ENCODE measurements around the gene RBP4.

RBP4 gene

DNA sequence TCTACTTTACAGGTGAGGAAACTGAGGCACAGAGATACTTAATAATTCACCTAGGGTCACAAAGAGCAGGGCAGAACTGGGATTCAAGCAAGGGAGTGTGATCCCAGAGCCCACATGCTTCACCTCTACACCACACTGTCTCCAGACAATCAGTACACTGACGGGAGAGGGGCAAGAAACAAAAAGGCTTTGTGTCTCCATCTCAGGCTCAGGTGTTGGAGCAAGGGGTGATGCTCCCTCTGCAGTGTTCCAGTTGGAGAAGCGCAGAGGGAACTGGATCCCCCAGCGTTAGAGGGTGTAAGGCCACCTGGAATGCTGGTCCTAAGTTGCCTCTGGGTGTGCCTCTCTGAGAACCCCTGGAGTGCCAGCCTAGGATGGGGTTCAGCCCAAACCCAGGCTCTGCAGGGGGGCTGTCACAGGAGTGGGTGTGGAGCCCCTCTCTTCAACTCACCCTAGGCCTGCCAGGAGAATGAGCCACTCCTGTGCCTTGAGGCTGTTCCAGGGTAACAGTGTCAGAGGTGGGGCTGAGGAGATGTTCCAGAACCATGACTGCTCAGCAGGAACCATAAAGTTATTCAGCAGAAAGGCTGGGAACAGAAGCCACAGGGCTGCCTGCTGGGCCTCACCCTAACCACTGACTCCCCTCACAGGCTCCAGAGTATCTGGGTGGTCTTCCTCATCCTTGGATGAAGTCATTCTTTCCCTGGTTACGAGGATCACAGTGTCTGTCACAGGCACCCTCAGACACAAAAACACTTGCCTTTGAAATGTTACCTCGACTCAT lies 5.5 kb downstream of the RBP4 start:
- no peak for DNase-seq

GRCh38 chr10:93594518-93594917 lies 6.5 kb downstream of the RBP4 start:
- no peak for DNase-seq

DNA sequence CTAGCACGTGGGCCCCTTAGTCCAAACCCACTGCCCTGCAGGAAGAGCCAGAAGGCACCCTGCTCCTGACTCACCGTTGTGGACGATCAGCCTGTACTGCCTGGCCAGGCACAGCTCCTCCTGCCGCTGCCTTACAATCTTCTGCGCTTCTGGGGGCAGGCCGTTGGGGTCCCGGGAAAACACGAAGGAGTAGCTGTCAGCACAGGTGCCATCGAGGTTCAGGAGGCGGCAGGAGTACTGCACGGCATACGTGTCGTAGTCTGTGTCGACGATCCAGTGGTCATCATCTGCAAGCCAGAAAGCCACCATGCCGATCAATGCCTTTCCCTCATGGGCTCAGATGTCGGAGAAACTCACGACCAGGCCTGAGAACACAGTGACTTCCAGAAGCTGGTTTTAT lies 7.3 kb downstream of the RBP4 start:
- DNase-seq = no peak

GRCh38 chr10:93593254-93593653 lies 7.8 kb downstream of the RBP4 start:
- DNase-seq = no peak

DNA sequence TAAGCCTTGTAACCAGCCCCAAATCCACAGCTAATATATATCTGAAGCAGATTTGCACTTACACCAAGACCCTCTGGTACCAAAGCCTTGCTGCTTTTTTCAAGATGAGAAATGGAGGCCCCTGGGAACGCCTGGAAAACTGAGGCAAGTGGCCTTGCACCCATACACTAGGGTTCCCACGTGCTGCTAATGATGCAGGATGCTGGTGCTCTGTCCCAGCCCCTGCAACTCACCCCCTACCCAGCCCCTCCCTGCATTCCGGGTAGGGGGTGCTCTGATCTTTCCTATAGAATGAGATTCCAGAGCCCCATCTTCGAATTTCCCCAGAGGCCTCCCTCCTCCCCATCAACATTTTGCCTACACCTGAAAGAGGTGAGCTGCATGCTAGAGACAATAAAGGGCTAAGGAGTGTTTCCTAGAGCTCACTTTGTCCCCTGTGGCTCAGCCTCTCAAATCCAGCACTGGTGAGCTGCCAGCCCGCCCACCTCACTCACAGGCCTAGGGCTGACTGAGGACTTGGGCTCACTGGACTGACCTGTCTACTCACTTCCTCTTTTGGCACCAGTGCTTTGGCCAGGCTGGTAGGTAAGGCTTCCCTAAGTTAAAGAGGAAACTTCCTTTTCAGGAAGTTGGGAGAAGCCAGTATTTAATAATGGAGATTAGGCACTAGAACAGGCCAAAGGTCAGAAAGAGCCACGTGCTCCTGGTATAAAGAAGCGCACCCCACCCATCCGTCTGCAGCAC lies 9.8 kb downstream of the RBP4 start:
- DNase-seq = no peak

GRCh38 chr10:93590638-93591037 lies 10.4 kb downstream of the RBP4 start:
- no peak for DNase-seq

GRCh38 chr10:93589648-93590562 lies 11.1 kb downstream of the RBP4 start:
- DNase-seq = no peak

DNA sequence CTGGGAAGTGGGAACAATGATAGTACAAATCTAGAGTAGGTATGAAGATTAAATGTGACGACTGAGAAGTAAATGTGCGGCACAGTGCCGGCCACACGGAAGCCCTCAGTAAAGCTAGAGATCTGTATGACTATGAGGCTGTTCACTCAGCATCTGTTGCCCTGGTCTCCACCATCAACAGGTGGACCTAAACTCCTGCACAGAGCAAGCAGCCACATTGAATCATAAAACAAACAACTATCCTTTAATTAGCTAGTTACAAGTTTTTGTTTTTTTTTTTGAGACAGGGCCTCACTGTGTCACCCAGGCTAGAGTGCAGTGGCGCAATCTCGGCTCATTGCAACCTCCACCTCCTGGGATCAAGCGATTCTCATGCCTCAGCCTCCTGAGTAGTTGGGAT lies 16.6 kb downstream of the RBP4 start:
- no peak for DNase-seq

DNA sequence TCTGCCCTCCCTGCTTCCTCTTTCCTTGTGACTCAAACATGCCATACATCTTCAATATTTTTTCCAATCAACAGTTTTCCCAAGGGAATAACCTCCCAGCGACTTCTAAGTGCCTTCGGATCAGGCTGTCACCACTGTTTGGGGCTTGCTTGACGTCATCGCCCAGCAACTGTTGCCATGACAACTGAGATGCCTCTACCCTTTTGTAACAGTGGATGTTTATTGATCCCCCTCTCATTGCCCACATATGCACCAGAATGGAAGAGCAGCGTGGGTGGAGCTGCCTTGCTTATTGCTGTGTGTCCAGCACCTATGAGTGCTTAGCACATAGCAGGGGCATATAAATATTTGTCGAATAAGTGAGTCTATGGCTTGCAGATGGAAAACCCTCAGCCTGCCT lies 20.2 kb downstream of the RBP4 start:
- DNase-seq = no peak

- no peak for DNase-seq
Measured at GRCh38 chr10:93579985-93580711, 20.9 kb downstream of the RBP4 start.

DNA sequence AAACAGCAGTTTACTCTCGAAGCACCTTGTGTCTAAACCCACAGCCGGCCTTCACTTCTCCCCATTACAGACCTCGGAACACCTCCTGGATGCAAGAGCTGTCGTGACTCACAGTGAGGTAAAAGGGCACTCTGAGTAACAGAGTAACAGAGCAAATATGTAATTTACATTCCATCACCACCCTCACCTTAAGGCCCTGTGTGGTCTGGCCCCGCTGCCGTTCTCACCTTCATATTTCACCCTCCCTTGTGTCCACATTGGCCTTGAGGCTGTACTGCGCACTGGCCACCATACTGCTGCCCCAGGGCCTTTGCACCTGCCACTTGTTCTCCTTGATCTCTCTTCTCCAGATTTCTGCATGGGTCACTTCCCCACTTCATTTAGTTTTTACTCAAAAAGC lies 21.9 kb downstream of the RBP4 start:
- no peak for DNase-seq

DNA sequence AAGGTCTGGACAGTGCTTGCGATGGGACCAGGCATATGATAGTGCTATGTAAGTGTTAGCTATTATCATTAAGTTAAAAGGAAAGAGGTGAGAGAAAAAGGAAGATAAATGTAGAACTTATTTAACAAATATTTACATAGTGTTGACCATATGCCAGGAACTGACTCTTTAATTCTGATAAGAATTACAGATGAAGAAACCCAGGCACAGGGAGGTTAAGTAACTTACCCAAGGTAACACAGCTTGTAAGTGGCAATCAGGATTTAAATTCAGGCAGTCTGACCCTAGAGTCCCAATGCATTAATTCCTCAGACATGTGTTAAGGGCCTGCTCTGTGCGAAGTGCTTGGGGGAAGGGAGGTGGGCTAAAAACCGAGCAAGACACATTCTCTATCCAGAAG lies 23.5 kb downstream of the RBP4 start:
- no peak for DNase-seq

GRCh38 chr10:93576888-93577287 lies 24.1 kb downstream of the RBP4 start:
- no peak for DNase-seq

DNA sequence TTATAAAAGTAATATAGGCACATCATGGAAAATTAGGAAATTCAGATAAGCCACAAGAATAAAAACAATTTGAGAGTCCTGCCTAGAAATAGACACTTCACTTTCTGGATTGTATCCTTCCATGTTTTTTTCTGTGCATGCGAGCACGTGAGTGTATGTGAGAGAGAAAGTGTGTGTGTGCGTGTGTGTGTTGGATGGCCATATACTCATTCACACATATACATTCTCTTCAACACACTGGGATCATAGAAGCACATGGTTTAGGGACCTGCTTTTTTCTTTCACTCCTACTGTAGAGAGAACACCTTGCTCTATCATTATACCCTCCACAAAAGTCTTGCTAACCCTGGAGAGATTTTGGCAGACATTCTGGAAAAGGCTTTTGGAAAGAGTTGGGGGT lies 27.1 kb downstream of the RBP4 start:
- no peak for DNase-seq

DNA sequence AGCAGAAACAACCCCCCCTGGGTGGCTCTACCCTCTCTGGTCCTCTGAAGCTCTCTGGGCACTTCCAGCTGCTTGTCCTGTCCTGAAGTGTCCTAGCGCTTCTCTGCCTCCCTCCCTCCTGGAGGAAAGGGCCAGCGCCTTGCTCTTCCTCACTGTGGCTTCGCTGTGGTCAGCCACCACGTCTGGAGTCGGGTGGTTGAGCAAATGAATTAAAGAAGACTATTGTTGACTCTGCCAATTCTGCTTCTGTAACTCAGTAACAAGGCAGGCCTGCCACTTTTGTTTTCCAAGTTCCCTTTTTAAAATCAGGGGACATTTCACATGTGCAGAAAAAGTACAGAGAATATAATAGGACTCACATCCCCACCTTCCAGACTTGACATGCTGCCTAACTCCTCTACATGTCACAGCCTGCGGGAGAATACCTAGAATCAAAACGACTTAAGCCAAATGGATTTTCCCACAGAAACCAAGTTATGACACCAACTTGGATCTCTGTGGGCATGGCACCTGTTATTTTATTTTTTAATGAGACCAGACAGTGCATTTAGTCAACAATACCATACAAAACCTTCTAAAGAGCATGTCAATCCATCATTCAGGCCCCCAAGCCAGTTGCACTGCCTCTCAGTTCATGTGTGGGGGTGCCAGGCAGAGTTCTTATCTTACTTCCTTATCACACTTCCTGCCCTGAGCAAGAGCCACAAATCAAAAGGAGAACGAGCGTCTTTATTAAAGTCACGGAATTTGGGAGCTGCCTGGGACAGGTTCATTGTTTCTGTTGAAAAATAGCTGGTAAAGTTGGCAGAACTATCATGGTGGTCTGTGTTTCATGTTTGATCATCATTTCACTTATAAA lies 27.8 kb downstream of the RBP4 start:
- DNase-seq = no peak

GRCh38 chr10:93572606-93573005 lies 28.4 kb downstream of the RBP4 start:
- no peak for DNase-seq

- DNase-seq = no peak
Measured at GRCh38 chr10:93570383-93570782, 30.7 kb downstream of the RBP4 start.

- no peak for DNase-seq
Measured at GRCh38 chr10:93568105-93568390, 33.0 kb downstream of the RBP4 start.

GRCh38 chr10:93567277-93568104 lies 33.5 kb downstream of the RBP4 start:
- DNase-seq = no peak

DNA sequence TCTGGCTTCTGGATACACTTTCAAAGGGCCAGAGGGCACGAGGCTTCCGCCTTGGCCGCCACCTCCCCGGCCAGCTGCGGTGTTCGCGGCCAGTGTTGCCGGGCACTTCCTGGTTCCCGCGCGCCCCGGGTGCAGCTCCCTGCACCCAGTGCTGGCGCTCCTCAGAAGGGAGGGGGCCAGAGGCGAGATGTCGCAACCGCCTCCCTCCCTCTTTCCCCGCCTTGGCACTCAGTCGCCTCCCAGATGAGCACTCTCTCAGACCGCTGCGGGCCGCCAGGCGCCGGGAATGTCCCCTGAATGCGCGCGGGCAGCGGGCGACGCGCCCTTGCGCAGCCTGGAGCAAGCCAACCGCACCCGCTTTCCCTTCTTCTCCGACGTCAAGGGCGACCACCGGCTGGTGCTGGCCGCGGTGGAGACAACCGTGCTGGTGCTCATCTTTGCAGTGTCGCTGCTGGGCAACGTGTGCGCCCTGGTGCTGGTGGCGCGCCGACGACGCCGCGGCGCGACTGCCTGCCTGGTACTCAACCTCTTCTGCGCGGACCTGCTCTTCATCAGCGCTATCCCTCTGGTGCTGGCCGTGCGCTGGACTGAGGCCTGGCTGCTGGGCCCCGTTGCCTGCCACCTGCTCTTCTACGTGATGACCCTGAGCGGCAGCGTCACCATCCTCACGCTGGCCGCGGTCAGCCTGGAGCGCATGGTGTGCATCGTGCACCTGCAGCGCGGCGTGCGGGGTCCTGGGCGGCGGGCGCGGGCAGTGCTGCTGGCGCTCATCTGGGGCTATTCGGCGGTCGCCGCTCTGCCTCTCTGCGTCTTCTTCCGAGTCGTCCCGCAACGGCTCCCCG lies 34.4 kb downstream of the RBP4 start, which contains the start of gene FFAR4:
FFAR4 (plus strand) TSS at position 231 of the 842 bp plus-strand sequence; CDS start at position 287, 56 bp downstream.
- no peak for DNase-seq
